Inflammatory macrophage (primary cell): Measurements from ENCODE around the gene SERPIND1.
"Not testable (repeated sequence)": the region's sequence is repeated elsewhere in the genome, so short reads cannot be mapped to it uniquely, and the experiment has no call there.

Experiments
- DNase-seq, 2 donors: peaks; one replicate each; pipeline ENCODE4 v3.0.0-alpha.2; 2020 to 2022

SERPIND1 gene

GRCh38 chr22:20815477-20816050, 41.7 kb downstream of the SERPIND1 start:
- DNase-seq: no peak

- no peak for DNase-seq
Measured at GRCh38 chr22:20816559-20816958, 42.6 kb downstream of the SERPIND1 start.

GRCh38 chr22:20818471-20818870, 44.6 kb downstream of the SERPIND1 start:
- DNase-seq: no peak

- DNase-seq: no peak
Measured at GRCh38 chr22:20819471-20819870, 45.6 kb downstream of the SERPIND1 start.

- DNase-seq: not testable (repeated sequence)
Measured at GRCh38 chr22:20821717-20822239, 47.9 kb downstream of the SERPIND1 start.

GRCh38 chr22:20822240-20822639, 48.3 kb downstream of the SERPIND1 start:
- no peak for DNase-seq

GRCh38 chr22:20823264-20823663, 49.4 kb downstream of the SERPIND1 start:
- DNase-seq: no peak

- not testable (repeated sequence) for DNase-seq
Measured at GRCh38 chr22:20825216-20825615, 51.3 kb downstream of the SERPIND1 start.

- no peak for DNase-seq
Measured at GRCh38 chr22:20825624-20826023, 51.7 kb downstream of the SERPIND1 start.

GRCh38 chr22:20826373-20827152, 52.6 kb downstream of the SERPIND1 start:
- DNase-seq: not testable (repeated sequence)

- DNase-seq: no peak
Measured at GRCh38 chr22:20829491-20830134, 55.7 kb downstream of the SERPIND1 start.

- DNase-seq: no peak
Measured at GRCh38 chr22:20833225-20833665, 59.3 kb downstream of the SERPIND1 start.

- DNase-seq: no peak
Measured at GRCh38 chr22:20834206-20834605, 60.3 kb downstream of the SERPIND1 start.

GRCh38 chr22:20834725-20835124, 60.8 kb downstream of the SERPIND1 start:
- no peak for DNase-seq
